ENCODE measurements around the gene SKAP1.
A peak's percentile ranks its signal among the peaks of the same experiment; 100 is the strongest.

SKAP1 gene

DNA sequence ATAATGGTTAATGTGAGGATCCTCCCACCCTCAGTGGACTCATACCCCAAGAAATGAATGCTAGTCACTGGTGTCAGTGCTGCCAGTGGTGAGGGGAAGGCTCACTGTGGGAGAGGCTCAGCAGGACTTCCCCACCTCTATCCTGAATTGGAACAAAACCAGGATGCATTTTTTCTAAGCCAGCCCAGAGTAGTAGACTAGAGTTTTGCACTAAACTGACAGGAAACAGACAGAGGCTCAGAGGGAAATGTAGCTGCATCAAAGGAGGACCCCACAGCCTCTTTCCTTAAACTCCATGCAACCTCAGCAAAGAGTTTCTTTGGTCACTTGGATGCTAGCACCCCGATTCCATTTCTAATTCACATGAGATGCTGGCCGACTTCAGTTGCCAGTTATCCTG is 10.7 kb upstream of the SKAP1 start:
- H4K20me1 ChIP-seq (ENCODE audit: low read depth, low read length), result no peaks in the 10 kb centered on the region
- H3K9me3 ChIP-seq (ENCODE audit: insufficient read depth, low read length), result no peaks in the 10 kb centered on the region
- H3K27ac ChIP-seq (ENCODE audit: low read depth, low read length), result 0 out of 2 replicates have a peak overlapping the region, but pooled peaks have one; percentile 31
- no peaks in the 10 kb centered on the region for H3K36me3 ChIP-seq (ENCODE audit: low read length)
- no peaks in the 10 kb centered on the region for H3K79me2 ChIP-seq (ENCODE audit: insufficient read depth, low read length)
- H3K4me3 ChIP-seq (ENCODE audit: insufficient read depth, low read length, poor library complexity, severe bottlenecking), result no peak overlapping the region
- H3K9ac ChIP-seq (ENCODE audit: low read length), result no peak overlapping the region
- no peaks in the 10 kb centered on the region for H3K27me3 ChIP-seq (ENCODE audit: low read length)
- no peak overlapping the region for H2AFZ ChIP-seq (ENCODE audit: low read depth, low read length, severe bottlenecking)
- no peaks in the 10 kb centered on the region for H3K9me2 ChIP-seq (replicated peaks; ENCODE audit: insufficient read depth, low read length)
- H3F3A ChIP-seq (ENCODE audit: insufficient read depth), result no peaks in the 10 kb centered on the region
- peak overlapping the region; percentile 43 for H3K4me2 ChIP-seq (ENCODE audit: low read depth, low read length, poor library complexity, severe bottlenecking)
- TF ChIP-seq, protein P1, sequence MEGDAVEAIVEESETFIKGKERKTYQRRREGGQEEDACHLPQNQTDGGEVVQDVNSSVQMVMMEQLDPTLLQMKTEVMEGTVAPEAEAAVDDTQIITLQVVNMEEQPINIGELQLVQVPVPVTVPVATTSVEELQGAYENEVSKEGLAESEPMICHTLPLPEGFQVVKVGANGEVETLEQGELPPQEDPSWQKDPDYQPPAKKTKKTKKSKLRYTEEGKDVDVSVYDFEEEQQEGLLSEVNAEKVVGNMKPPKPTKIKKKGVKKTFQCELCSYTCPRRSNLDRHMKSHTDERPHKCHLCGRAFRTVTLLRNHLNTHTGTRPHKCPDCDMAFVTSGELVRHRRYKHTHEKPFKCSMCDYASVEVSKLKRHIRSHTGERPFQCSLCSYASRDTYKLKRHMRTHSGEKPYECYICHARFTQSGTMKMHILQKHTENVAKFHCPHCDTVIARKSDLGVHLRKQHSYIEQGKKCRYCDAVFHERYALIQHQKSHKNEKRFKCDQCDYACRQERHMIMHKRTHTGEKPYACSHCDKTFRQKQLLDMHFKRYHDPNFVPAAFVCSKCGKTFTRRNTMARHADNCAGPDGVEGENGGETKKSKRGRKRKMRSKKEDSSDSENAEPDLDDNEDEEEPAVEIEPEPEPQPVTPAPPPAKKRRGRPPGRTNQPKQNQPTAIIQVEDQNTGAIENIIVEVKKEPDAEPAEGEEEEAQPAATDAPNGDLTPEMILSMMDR (IDR thresholded peaks at IDR 0.05; ENCODE audit: insufficient read depth, low read length, poor library complexity, severe bottlenecking), result no peak
- no peak for TF ChIP-seq EZH2phosphoT487 (conservative IDR thresholded peaks at IDR 0.05; ENCODE audit: low read length)

DNA sequence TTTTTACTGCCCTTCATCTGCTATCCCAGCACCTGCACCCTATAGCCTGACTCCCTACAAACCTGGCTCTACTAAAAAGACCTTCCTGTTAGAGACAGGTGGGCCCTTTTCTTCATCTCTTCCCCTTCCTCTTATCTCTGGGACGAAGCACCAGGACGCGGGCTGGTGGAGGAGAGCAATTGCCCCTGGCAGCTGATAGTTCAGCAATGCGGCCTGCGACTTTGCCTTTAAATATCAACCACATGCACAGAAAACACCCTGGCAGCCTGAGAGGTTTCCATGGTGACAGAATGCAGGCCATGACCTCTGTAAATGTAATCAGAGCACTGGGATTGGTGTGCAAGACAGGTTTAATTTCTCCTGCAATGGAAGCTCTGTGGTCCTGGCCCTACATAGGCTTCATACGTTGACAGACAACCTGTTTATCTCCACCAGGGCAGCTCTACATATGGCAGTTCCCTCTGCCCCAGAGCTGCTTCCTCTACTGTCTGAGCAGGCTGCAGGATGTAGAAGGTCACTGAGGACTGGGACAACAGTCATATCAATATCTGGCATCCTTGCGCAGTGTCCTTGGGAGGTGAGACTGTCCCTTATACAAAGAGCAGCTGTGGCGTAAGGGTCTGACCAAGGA is 10.0 kb upstream of the SKAP1 start:
- H3K9me3 ChIP-seq (ENCODE audit: insufficient read depth, low read length), result no peaks in the 10 kb centered on the region
- H3K4me2 ChIP-seq (ENCODE audit: low read depth, low read length, poor library complexity, severe bottlenecking), result no peak overlapping the region
- no peaks in the 10 kb centered on the region for H3K27me3 ChIP-seq (ENCODE audit: low read length)
- H3K4me3 ChIP-seq (ENCODE audit: insufficient read depth, low read length, poor library complexity, severe bottlenecking), result no peak overlapping the region
- no peaks in the 10 kb centered on the region for H3K36me3 ChIP-seq (ENCODE audit: low read length)
- H3F3A ChIP-seq (ENCODE audit: insufficient read depth), result no peaks in the 10 kb centered on the region
- no peak overlapping the region for H2AFZ ChIP-seq (ENCODE audit: low read depth, low read length, severe bottlenecking)
- no peak overlapping the region for H3K27ac ChIP-seq (ENCODE audit: low read depth, low read length)
- H3K9ac ChIP-seq (ENCODE audit: low read length), result no peak overlapping the region
- H3K9me2 ChIP-seq (replicated peaks; ENCODE audit: insufficient read depth, low read length), result no peaks in the 10 kb centered on the region
- TF ChIP-seq EZH2phosphoT487 (conservative IDR thresholded peaks at IDR 0.05; ENCODE audit: low read length), result no peak
- no peaks in the 10 kb centered on the region for H4K20me1 ChIP-seq (ENCODE audit: low read depth, low read length)
- no peaks in the 10 kb centered on the region for H3K79me2 ChIP-seq (ENCODE audit: insufficient read depth, low read length)

DNA sequence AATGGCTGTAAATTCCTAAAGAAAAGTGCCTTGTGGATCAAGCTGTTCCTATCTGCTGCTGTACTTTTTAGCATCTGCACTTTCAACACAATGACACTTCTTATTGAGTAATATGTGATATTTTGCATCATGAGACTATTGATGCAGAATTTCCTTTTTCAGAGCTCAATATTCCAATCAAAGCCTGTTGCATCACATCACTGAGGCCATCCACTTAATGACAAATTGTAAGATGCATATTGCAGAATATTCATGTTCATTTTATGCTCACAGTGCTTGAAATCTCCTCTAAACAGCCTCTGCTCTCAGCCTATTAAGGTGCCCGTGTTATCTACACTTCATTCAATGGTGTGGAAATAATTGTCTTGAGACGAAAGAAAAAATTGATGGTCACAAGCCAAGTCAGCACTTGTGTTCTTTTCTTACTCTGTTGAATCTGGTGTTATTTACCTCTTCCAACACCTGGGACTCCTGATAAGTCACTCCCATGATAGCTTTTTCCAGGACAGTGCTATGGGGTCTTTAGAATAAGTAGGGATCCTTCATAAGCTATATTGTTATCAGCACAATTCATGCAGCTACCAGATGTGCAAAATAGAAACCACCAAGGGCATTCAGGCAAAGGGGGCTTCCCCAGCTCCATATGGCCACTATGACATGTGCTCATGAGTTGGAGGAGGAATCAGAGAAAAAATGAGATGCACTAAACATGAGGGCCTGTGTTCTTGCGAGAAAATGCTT is 9.3 kb upstream of the SKAP1 start:
- H3K27me3 ChIP-seq (ENCODE audit: low read length), result no peaks in the 10 kb centered on the region

More for the DNA sequence above, 9.3 kb upstream of the SKAP1 start:
- Histone ChIP-seq H3K4me2 (ENCODE audit: low read depth, low read length, poor library complexity, severe bottlenecking) (no peak overlapping the region), H2AFZ (ENCODE audit: low read depth, low read length, severe bottlenecking) (no peak overlapping the region), H3K36me3 (ENCODE audit: low read length) (no peaks in the 10 kb centered on the region), H4K20me1 (ENCODE audit: low read depth, low read length) (no peaks in the 10 kb centered on the region), H3K27ac (ENCODE audit: low read depth, low read length) (no peak overlapping the region), H3K9me3 (ENCODE audit: insufficient read depth, low read length) (no peaks in the 10 kb centered on the region), H3K9ac (ENCODE audit: low read length) (no peak overlapping the region), H3K79me2 (ENCODE audit: insufficient read depth, low read length) (no peaks in the 10 kb centered on the region), H3K9me2 (replicated peaks; ENCODE audit: insufficient read depth, low read length) (no peaks in the 10 kb centered on the region), H3K4me3 (ENCODE audit: insufficient read depth, low read length, poor library complexity, severe bottlenecking) (no peak overlapping the region), H3F3A (ENCODE audit: insufficient read depth) (no peaks in the 10 kb centered on the region)
- TF ChIP-seq, protein P1 (IDR thresholded peaks at IDR 0.05; ENCODE audit: insufficient read depth, low read length, poor library complexity, severe bottlenecking), result no peak
- no peak for TF ChIP-seq EZH2phosphoT487 (conservative IDR thresholded peaks at IDR 0.05; ENCODE audit: low read length)

All from SU-DHL-6 (cell line).